GM10248 (cell line): ENCODE measurements around the gene CDC34.
A peak's percentile ranks its signal among the peaks of the same experiment; 100 is the strongest.

Experiments
- CTCF ChIA-PET: fragments of 300-600 bp; sonication (Branson Sonifier 250); formaldehyde crosslinking; extraction: SDS; loops from one replicate; lab custom pipeline; 2021; ENCODE audit warnings: antibody characterized with exemption; lab: Yijun Ruan, JAX
- POLR2A ChIA-PET: fragments of 350-650 bp; sonication (Branson Sonifier 250); formaldehyde crosslinking; extraction: SDS; loops from one replicate; lab custom pipeline; 2020; ENCODE audit warnings: antibody characterized with exemption; lab: Yijun Ruan, JAX
- DNase-seq: peaks from one replicate; pipeline ENCODE4 v3.0.0; 2012; ENCODE audit errors: extremely low spot score
- TF ChIP-seq, protein P1 (sequence below): IDR thresholded peaks from 2 replicates; pipeline ENCODE4 v1.5.1; 2012; ENCODE audit warnings: mild to moderate bottlenecking, low read depth; ENCODE audit errors: extremely low read depth, missing control alignments, control extremely low read depth

The CDC34 gene

DNA sequence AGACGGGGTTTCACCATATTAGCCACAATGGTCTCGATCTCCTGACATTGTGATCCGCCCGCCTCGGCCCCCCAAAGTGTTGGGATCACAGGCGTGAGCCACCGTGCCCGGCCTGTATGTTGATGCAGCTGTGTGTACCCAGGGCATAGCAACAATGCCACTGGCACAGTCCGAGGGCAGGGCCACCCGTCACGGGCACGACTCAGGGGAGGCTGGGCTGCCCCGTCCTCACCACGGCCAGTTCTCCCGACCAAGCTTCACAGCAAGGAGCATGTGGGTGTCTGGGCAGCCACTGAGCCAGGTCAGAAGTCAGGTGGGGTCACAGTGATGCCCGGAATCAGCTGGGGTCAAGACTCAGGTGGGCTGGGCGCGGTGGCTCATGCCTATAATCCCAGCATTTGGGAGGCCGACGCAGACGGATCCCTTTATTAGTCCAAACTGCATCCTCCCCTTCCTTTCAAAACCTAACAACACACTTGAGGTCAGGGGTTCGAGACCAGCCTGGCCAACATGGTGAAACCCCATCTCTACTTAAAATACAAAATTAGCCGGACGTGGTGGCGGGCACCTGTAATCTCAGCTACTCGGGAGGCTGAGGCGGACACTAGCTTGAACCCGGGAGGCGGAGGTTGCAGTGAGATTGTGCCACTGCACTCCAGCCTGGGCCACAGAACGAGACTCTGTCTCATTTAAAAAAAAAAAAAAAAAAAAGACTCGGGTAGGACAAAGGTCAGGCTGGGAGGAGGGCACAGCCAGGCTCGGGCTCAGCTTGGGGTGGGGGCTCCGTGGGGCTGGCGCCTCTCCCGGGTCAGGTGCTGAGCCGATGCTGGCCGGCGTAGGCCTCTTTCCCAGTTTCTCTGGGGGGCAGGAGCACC is 1.2 kb upstream of the CDC34 start:
- TF ChIP-seq, protein P1, sequence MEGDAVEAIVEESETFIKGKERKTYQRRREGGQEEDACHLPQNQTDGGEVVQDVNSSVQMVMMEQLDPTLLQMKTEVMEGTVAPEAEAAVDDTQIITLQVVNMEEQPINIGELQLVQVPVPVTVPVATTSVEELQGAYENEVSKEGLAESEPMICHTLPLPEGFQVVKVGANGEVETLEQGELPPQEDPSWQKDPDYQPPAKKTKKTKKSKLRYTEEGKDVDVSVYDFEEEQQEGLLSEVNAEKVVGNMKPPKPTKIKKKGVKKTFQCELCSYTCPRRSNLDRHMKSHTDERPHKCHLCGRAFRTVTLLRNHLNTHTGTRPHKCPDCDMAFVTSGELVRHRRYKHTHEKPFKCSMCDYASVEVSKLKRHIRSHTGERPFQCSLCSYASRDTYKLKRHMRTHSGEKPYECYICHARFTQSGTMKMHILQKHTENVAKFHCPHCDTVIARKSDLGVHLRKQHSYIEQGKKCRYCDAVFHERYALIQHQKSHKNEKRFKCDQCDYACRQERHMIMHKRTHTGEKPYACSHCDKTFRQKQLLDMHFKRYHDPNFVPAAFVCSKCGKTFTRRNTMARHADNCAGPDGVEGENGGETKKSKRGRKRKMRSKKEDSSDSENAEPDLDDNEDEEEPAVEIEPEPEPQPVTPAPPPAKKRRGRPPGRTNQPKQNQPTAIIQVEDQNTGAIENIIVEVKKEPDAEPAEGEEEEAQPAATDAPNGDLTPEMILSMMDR = no peak
- CTCF ChIA-PET = interaction anchor here (1.0 to 6.4 kb wide), 5 partner anchors 8 to 99 kb away, joined by 3 to 79 read pairs (median 3); no protein-coding TSS in a partner anchor
- DNase-seq = no peak
- POLR2A ChIA-PET = interaction anchor here (0.6 to 1.6 kb wide), 3 partner anchors 13 to 24 kb away, joined by 3 to 11 read pairs (median 6); no protein-coding TSS in a partner anchor

DNA sequence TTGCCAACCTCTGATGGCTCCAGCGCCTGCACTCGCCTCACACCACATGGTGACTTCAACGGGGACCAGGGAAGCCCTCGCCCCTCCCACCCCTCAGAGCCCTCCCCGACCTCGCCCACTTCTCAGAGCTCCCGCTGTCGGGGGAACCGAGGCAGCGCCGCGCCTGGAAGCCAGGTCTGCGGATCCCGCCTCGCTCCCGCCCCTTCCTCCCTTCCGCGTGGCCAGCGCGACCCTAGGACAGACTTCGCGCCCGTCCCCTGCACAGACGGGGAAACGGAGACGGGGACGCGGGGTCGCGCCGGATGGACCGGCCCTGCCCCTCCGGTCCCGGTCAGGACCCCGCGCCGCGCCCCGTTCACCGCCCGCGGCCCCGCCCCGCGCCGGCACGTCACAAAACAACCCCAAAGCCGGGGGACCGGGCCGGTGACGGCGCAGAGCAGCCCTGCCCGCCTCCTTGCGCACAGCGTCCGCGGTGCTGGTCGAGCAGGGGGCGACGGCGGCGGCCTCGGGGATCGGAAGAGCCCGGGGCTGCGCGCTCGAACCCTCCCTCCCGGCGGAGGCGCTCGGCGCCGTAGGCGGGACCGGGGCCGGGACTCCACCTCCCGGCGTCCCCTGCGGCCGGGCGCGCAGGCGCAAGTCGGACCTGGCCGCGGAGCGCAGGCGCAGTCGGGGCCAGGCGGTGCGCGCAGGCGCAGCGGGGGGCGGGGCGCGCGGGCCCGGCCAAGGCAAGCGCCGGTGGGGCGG is 379 bp upstream of the CDC34 start:
- TF ChIP-seq, protein P1 = no peak
- DNase-seq = peak; percentile 99
- ChIA-PET CTCF (interaction anchor here (0.8 to 6.4 kb wide), 9 partner anchors 9 to 98 kb away, joined by 3 to 79 read pairs (median 4); no protein-coding TSS in a partner anchor), POLR2A (interaction anchor here (0.6 to 1.6 kb wide), 6 partner anchors 9 to 24 kb away, joined by 3 to 11 read pairs (median 4); no protein-coding TSS in a partner anchor)

DNA sequence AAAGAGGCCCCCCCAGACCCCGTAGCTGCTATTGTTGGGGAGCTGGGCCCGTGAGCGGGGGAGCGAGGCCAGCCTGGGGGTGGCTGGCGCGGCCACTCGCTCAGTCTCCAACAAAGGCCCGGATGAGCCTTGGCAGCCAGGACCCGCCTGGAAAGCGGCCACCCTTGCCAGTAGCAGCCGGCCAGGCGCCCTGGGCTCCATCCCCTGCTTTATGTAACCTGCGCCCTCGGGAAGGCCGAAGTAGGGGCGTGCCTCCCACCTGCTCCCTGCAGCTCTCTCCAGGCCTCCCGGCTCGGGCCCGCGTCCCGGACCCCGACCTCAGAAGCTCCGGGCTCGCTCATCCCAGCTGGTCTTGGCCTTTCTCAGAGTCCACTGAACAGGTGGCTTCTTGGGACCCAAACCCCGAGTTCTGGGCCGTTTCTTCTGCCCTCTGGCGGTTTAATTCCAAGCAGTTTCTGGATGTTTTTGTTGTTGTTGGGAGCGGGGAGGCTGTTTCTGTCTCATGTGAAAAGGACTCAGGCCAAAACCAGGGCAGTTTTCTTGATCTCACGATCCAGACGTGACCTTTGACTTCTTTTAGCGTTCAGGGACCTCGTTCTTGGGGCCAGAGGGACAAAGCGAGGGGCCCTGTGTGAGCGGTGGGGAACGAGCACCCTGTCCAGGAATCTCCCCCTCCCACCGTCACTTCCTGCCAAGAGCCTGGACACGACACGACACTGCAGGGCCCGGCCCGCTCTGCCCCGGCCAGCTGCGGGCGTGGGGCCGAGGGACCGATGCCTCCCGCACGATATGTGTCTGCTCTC is 1.2 kb downstream of the CDC34 start:
- peak; percentile 48 for DNase-seq
- TF ChIP-seq, protein P1 = peak; percentile 41
- POLR2A ChIA-PET = interaction anchor here (0.7 kb wide), 1 partner anchor 42 kb away, joined by 3 read pairs; no protein-coding TSS in a partner anchor
- CTCF ChIA-PET = interaction anchor here (1.0 to 6.4 kb wide), 5 partner anchors 9 to 37 kb away, joined by 3 to 79 read pairs (median 6); no protein-coding TSS in a partner anchor

DNA sequence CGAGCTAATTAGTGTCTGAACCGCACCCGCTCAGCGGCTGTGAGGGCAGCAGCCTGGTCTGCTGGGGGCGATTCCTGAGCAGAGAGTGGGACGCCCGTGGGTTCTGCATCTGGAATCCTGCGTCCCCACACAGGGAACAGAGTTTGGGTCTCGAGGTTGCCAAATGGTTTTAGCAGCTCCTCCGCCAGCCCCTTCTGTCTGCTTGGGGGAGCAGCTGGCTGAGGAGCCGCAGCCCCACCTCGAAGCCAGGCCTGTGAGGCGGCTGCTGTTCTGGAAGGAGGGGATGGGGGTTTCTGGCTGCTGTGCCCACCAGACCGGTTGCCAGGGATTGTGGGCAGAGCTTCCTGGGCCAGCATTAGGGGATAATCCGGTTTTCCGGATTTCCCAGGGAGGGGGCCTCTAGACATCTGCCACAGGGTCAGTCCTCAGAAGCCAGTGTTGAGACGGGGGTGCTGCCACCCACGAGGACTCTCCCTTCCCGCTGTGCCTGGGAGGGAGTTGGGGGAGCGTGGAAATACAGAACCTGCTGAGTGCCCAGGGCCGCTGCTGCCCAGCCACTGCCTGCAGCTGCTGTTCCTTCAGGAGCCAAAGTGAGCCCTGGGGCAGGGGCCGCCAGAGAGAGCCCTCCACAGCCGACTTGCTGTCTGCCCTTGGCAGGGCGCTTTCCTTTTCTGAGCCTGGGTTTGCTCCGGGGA is 2.0 kb downstream of the CDC34 start:
- no peak for DNase-seq
- CTCF ChIA-PET = interaction anchor here (1.4 to 6.4 kb wide), 3 partner anchors 9 to 27 kb away, joined by 5 to 79 read pairs (median 8); no protein-coding TSS in a partner anchor
- POLR2A ChIA-PET = no interaction called here
- TF ChIP-seq, protein P1 = no peak

DNA sequence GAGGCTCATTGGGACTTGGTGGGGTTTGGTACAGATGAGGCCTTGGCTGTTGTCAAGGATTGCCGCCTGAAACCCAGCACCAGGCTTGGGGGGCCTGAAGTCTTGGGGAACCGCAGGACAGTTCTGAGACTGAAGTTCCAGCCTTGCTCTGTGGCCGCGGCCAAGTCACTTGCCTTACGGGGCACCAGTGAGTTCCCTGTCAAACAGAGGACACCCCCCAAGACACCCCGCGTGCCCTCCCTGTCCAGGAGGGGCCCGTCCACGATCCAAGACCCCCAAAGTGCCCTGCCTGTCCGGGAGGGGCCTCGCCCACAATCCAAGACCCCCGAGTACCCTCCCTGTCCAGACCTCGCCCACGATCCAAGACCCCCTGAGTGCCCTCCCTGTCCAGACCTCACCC is 2.5 kb downstream of the CDC34 start:
- CTCF ChIA-PET = interaction anchor here (6.4 kb wide), 1 partner anchor 24 kb away, joined by 79 read pairs; no protein-coding TSS in a partner anchor
- POLR2A ChIA-PET = no interaction called here
- no peak for DNase-seq
- TF ChIP-seq, protein P1 = no peak
